Panc1 (cell line): ENCODE measurements around the gene ULBP2.

Experiments used
- CTCF ChIP-seq: fragments of 450-650 bp; IDR thresholded peaks from 2 replicates; pipeline ENCODE4 v1.5.1; 2017; ENCODE audit warnings: mild to moderate bottlenecking
- SIN3A ChIP-seq: IDR thresholded peaks from 2 replicates; pipeline ENCODE4 v1.6.1; 2012; ENCODE audit warnings: low read depth, mild to moderate bottlenecking, low read length, moderate library complexity, borderline replicate concordance; ENCODE audit not compliant: insufficient read depth

- TF ChIP-seq CTCF, result no peak
- no peak for TF ChIP-seq SIN3A
Measured at GRCh38 chr6:149900620-149901443, 41.0 kb upstream of the ULBP2 start.
